GM23248 (cell line): ENCODE results near the gene TEKT1. TPM values are rescaled to one million over a fixed set of nuclear protein-coding genes. Genes with fewer than 3 reads are reported as not detected.

Experiments
- DNase-seq: peaks from one replicate; pipeline ENCODE4 v3.0.0-alpha.2; 2015
- H2AFZ ChIP-seq: fragments of 200-600 bp; sonication (generic); 2 replicates; pipeline ENCODE4 v1.6.1; 2016; ENCODE audit warnings: antibody characterized with exemption
- H3F3A ChIP-seq: fragments of 200-600 bp; sonication (generic); 2 replicates; pipeline ENCODE4 v1.6.1; 2016; ENCODE audit warnings: mild to moderate bottlenecking, antibody characterized with exemption, mixed run types; ENCODE audit not compliant: insufficient read depth
- H3K27ac ChIP-seq: fragments of 200-600 bp; sonication (generic); 2 replicates; pipeline ENCODE4 v1.5.1; 2016; ENCODE audit warnings: mild to moderate bottlenecking
- H3K27me3 ChIP-seq: fragments of 200-600 bp; sonication (generic); replicated peaks from 2 replicates; pipeline ENCODE4 v1.6.1; 2016; ENCODE audit warnings: mild to moderate bottlenecking; ENCODE audit not compliant: insufficient read depth
- H3K36me3 ChIP-seq: fragments of 200-600 bp; sonication (generic); 2 replicates; pipeline ENCODE4 v1.6.1; 2016; ENCODE audit warnings: low read depth, mild to moderate bottlenecking
- H3K4me1 ChIP-seq: fragments of 200-600 bp; sonication (generic); 2 replicates; pipeline ENCODE4 v1.6.1; 2016; ENCODE audit warnings: mild to moderate bottlenecking; ENCODE audit not compliant: insufficient read depth
- H3K4me2 ChIP-seq: fragments of 200-600 bp; sonication (generic); one replicate; pipeline ENCODE4 v1.6.1; 2016; ENCODE audit warnings: mild to moderate bottlenecking; ENCODE audit not compliant: unreplicated experiment
- H3K4me3 ChIP-seq: fragments of 200-600 bp; sonication (generic); 2 replicates; pipeline ENCODE4 v1.5.1; 2016; ENCODE audit warnings: mild to moderate bottlenecking
- H3K79me2 ChIP-seq: fragments of 200-600 bp; sonication (generic); 2 replicates; pipeline ENCODE4 v1.6.1; 2016; ENCODE audit warnings: mild to moderate bottlenecking; ENCODE audit not compliant: insufficient read depth
- H3K9ac ChIP-seq: fragments of 200-600 bp; sonication (generic); 2 replicates; pipeline ENCODE4 v1.6.1; 2016; ENCODE audit warnings: mild to moderate bottlenecking
- H3K9me2 ChIP-seq: fragments of 200-600 bp; sonication (generic); 2 replicates; pipeline ENCODE4 v1.6.1; 2016; ENCODE audit warnings: mixed run types, mild to moderate bottlenecking, moderate library complexity; ENCODE audit not compliant: insufficient read depth
- H3K9me3 ChIP-seq: fragments of 200-600 bp; sonication (generic); one replicate; pipeline ENCODE4 v1.6.1; 2017; ENCODE audit warnings: low read depth
- H4K20me1 ChIP-seq: fragments of 200-600 bp; sonication (generic); 2 replicates; pipeline ENCODE4 v1.6.0; 2016; ENCODE audit not compliant: insufficient read depth
- EZH2 ChIP-seq: fragments of 200-600 bp; sonication (generic); IDR thresholded peaks from 2 replicates; pipeline ENCODE4 v1.6.1; 2018; ENCODE audit warnings: antibody characterized with exemption, mild to moderate bottlenecking; ENCODE audit not compliant: insufficient read depth, poor library complexity, severe bottlenecking
- EZH2phosphoT487 ChIP-seq: fragments of 200-600 bp; sonication (generic); IDR thresholded peaks from 2 replicates; pipeline ENCODE4 v1.6.1; 2018; ENCODE audit warnings: antibody characterized with exemption, moderate library complexity, mild to moderate bottlenecking, low read depth; ENCODE audit not compliant: insufficient read depth
- WGBS, 2 experiments: methylation state at CpG; one replicate each; pipeline ENCODE4 v1.1.6; 2015 to 2017; ENCODE audit warnings: low lambda C conversion rate in 2 of 2, low coverage in 1 of 2; ENCODE audit errors: missing lambda C conversion rate in 2 of 2; 5-methylcytosine and 5-hydroxymethylcytosine counted together
- in situ Hi-C: fragments of 300-500 bp; cut with MboI; formaldehyde crosslinking; loops from 2 replicates; pipeline ENCODE4 v1.15.0; 2020
- polyA plus RNA-seq: library from polyadenylated mRNA; unstranded; fragments of >200 nt; fragmentation: Nextera tagmentation; extraction: Ambion mirVana; gene quantifications from 2 replicates; pipeline ENCODE4 v1.2.1, GENCODE V29; 2016
- total RNA-seq: library from RNA; depleted of rRNA; stranded (reverse); fragments of >200 nt; shearing (Covaris generic); gene quantifications from 2 replicates; pipeline ENCODE4 v1.2.3, GENCODE V29; 2014

Gene TEKT1
- total and polyA plus RNA-seq, 2 experiments from 2014 or later: not detected

DNA sequence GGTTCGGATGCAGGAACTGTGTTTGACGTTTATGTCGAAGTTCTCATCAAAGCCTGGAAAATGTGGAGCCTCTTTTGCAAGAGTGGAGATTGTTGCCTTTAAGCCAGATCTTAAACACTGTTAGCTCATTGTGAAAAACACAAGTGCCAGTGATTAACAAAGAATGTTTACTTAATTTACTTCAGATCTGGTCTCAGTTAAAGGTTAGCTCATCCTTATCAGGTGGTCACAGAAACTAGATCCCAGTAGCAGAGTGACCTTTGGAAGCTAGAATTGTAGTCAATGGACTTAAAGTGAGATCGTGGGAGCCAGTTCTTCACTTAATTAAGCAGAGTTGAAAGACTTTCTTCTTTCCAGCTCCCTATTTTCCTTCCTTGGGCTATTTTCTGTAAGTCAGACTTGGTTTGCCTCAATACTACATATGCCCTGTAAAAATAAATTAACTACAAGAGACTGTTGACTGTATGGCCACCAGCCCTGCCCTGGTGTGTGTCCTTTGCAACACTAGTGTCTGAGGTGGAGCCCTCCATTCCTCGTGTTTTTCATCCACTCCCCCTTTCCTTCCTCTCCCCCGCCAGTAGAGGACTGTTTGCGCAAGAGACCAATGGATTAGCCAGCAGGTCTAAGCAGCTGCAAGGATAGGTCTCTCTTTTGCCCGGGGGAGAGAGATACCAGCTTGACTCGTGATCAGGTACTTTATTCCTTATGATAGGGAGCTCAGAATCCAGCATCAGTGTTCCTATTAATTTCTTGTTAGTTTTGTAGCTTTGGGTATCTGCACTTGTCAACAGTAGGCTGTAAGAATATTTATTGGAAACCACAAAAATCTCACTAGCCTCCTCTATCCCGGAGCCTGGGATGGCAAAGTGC is 35.3 kb downstream of the TEKT1 start:
- TF ChIP-seq EZH2phosphoT487 (no peak), EZH2 (no peak)
- Histone ChIP-seq H4K20me1 (no peaks in the 10 kb centered on the region), H3F3A (peaks cover 20% of the 10 kb centered on the region), H3K4me2 (no peak overlapping the region), H3K9me2 (no peaks in the 10 kb centered on the region), H3K4me3 (no peak overlapping the region), H3K9me3 (no peaks in the 10 kb centered on the region), H3K4me1 (peaks cover 17% of the 10 kb centered on the region), H2AFZ (no peak overlapping the region), H3K27me3 (no peaks in the 10 kb centered on the region), H3K79me2 (no peaks in the 10 kb centered on the region), H3K27ac (no peak overlapping the region), H3K9ac (no peak overlapping the region), H3K36me3 (no peaks in the 10 kb centered on the region)
- DNase-seq: peak; percentile 11
- in situ Hi-C loops: no loop called here
- WGBS, 2 experiments: 74 to 75% methylated on average over 10 of the region's 10 CpGs

- Histone ChIP-seq H3K79me2 (no peaks in the 10 kb centered on the region), H3K27me3 (no peaks in the 10 kb centered on the region; the same call in 1 of the 2 replicates), H4K20me1 (no peaks in the 10 kb centered on the region), H2AFZ (no peak overlapping the region), H3K9ac (no peak overlapping the region), H3K4me3 (no peak overlapping the region), H3K4me1 (peaks cover 17% of the 10 kb centered on the region), H3K9me3 (no peaks in the 10 kb centered on the region), H3K4me2 (no peak overlapping the region), H3K9me2 (no peaks in the 10 kb centered on the region), H3K36me3 (no peaks in the 10 kb centered on the region), H3F3A (peaks cover 20% of the 10 kb centered on the region), H3K27ac (no peak overlapping the region)
- 72 to 80% methylated on average over 5 of the region's 5 CpGs for WGBS, 2 experiments
- in situ Hi-C loops: no loop called here
- DNase-seq: no peak
- TF ChIP-seq EZH2 (no peak), EZH2phosphoT487 (no peak)
These were observed 37.6 kb downstream of the TEKT1 start for GRCh38 chr17:6793748-6794493.

- H3K79me2 ChIP-seq: no peaks in the 10 kb centered on the region
- H3K9me2 ChIP-seq: no peaks in the 10 kb centered on the region
- H3K27ac ChIP-seq: no peak overlapping the region
- 64 to 81% methylated on average over 4 of the region's 4 CpGs for WGBS, 2 experiments
- no peak overlapping the region for H2AFZ ChIP-seq
- no peak overlapping the region for H3K4me3 ChIP-seq
- TF ChIP-seq EZH2phosphoT487 (no peak), EZH2 (no peak)
- no peaks in the 10 kb centered on the region; the same call in 1 of the 2 replicates for H3K27me3 ChIP-seq
- no peaks in the 10 kb centered on the region for H3F3A ChIP-seq
- H3K36me3 ChIP-seq: no peaks in the 10 kb centered on the region
- DNase-seq: no peak
- peaks cover 4% of the 10 kb centered on the region; the same call in 1 of the 2 replicates for H3K4me1 ChIP-seq
- in situ Hi-C loops: no loop called here
- no peak overlapping the region for H3K9ac ChIP-seq
- no peak overlapping the region for H3K4me2 ChIP-seq
- H4K20me1 ChIP-seq: no peaks in the 10 kb centered on the region
- no peaks in the 10 kb centered on the region for H3K9me3 ChIP-seq
These were observed 42.4 kb downstream of the TEKT1 start for GRCh38 chr17:6789146-6789545.

- Histone ChIP-seq H3K27ac (no peak overlapping the region), H3K4me3 (no peak overlapping the region), H3K9ac (no peak overlapping the region), H3K36me3 (no peaks in the 10 kb centered on the region), H2AFZ (peak overlapping the region; percentile 40), H3K4me1 (peaks cover 4% of the 10 kb centered on the region; the same call in 1 of the 2 replicates), H3K9me2 (no peaks in the 10 kb centered on the region), H4K20me1 (no peaks in the 10 kb centered on the region), H3K79me2 (no peaks in the 10 kb centered on the region), H3K27me3 (no peaks in the 10 kb centered on the region; the same call in 1 of the 2 replicates), H3F3A (no peaks in the 10 kb centered on the region), H3K4me2 (no peak overlapping the region), H3K9me3 (no peaks in the 10 kb centered on the region)
- no peak for TF ChIP-seq EZH2phosphoT487
- no peak for TF ChIP-seq EZH2
- no peak for DNase-seq
- in situ Hi-C loops: no loop called here
- 70 to 77% methylated on average over 10 of the region's 10 CpGs for WGBS, 2 experiments
These were observed 44.3 kb downstream of the TEKT1 start for GRCh38 chr17:6787081-6787693.
